Activated CD8-positive, alpha-beta T cell treated with anti-CD3 and anti-CD28 coated beads for 36 hours (primary cell): ENCODE measurements around the gene GALNT1. TPM values are rescaled to one million over a fixed set of nuclear protein-coding genes. Genes with fewer than 3 reads are reported as not detected.

Experiments
- ATAC-seq: fragments of 200-7000 bp; cut with Tn5 transposase; one replicate; pipeline ENCODE4 v1.10.0; 2021; ENCODE audit warnings: mild to moderate bottlenecking, moderate library complexity
- CTCF ChIA-PET: fragments of 350-600 bp; sonication (Branson Sonifier 250); formaldehyde crosslinking; loops from one replicate; lab custom pipeline; 2021; ENCODE audit warnings: antibody characterized with exemption; lab: Charles Lee
- POLR2A ChIA-PET: fragments of 350-600 bp; sonication (Branson Sonifier 250); formaldehyde crosslinking; loops from one replicate; lab custom pipeline; 2021; ENCODE audit warnings: antibody characterized with exemption; lab: Charles Lee
- DNase-seq: peaks from one replicate; pipeline ENCODE4 v3.0.0-alpha.2; 2020
- H3K27ac Mint-ChIP-seq: one replicate; pipeline ENCODE4 v1.8.0; 2021; ENCODE audit warnings: mild to moderate bottlenecking, mixed read lengths
- H3K27me3 Mint-ChIP-seq: one replicate; pipeline ENCODE4 v1.8.0; 2021; ENCODE audit warnings: mixed read lengths
- H3K36me3 Mint-ChIP-seq: one replicate; pipeline ENCODE4 v1.8.0; 2021; ENCODE audit warnings: low read depth, mixed read lengths
- H3K4me1 Mint-ChIP-seq: one replicate; pipeline ENCODE4 v1.8.0; 2021; ENCODE audit warnings: low read depth, mixed read lengths
- H3K4me3 Mint-ChIP-seq: one replicate; pipeline ENCODE4 v1.8.0; 2021; ENCODE audit warnings: mild to moderate bottlenecking, moderate library complexity, mixed read lengths
- H3K9me3 Mint-ChIP-seq: one replicate; pipeline ENCODE4 v1.8.0; 2021; ENCODE audit warnings: mixed read lengths
- CTCF ChIP-seq: fragments of 200-600 bp; IDR thresholded peaks from one replicate; pipeline ENCODE4 v1.8.0; 2022; ENCODE audit warnings: antibody characterized with exemption, mild to moderate bottlenecking
- intact Hi-C: fragments of 100-400 bp; cut with micrococcal nuclease; formaldehyde crosslinking; loops from one replicate; pipeline ENCODE4 v1.10.0; 2022
- total RNA-seq, 2 experiments: library from RNA; stranded (reverse); gene quantifications; one replicate each; pipeline ENCODE4 v1.2.3, GENCODE V29; 2021

Gene GALNT1
- total RNA-seq, 2 experiments from 2014 or later, result 38.2 to 38.8 TPM

DNA sequence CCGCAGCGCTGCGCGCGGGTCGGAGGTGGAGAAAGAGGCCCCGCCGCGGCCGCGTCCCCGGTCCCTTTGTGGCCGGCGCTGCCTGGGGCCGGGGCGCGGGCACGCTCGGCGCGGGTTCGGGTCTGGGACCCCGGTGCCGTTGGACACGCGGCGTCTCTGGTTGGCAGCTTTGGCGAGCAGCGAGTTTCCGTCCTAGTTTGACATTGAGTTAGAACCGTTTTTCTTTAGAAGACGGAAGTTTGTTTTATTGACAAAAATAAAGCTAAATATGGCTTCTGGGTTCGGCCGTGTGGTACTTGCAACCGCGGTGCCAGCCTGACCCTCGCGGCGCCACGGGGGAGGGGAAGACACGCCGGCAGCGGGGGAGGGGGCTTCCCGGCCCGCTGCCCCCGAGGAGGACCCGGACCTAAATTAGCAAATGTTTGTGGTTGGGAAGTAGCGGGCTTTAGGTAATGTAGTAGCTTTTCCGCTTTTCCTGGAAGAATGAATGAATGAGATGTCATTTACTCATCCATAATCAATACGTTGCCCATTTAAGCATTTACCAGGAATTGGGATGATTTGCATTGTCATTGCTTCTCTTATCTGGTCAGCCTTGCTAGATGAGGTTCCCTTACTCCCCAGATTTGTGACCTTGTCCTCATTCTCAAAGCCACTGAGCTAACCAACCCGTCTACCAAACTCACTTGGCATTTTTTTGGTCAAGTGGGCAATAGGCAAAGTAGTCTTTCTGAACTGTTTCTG is 530 bp downstream of the GALNT1 start:
- Mint-ChIP-seq H3K4me1 (peaks cover 38% of the 10 kb centered on the region), H3K27ac (peak overlapping the region; percentile 80), H3K36me3 (peaks cover 14% of the 10 kb centered on the region), H3K4me3 (peak overlapping the region; percentile 74), H3K27me3 (peaks cover 19% of the 10 kb centered on the region), H3K9me3 (peaks cover 8% of the 10 kb centered on the region)
- POLR2A ChIA-PET, result interaction anchor here (0.9 to 1.4 kb wide), 3 partner anchors 27 to 390 kb away, joined by 3 to 9 read pairs (median 4); partner anchors contain the start of gene RMP24
- no peak for TF ChIP-seq CTCF
- CTCF ChIA-PET, result interaction anchor here (0.6 to 1.0 kb wide), 3 partner anchors 9 to 1229 kb away, joined by 3 read pairs; no protein-coding TSS in a partner anchor
- DNase-seq, result peak; percentile 37
- no peak for ATAC-seq
- intact Hi-C loops, result no loop called here

DNA sequence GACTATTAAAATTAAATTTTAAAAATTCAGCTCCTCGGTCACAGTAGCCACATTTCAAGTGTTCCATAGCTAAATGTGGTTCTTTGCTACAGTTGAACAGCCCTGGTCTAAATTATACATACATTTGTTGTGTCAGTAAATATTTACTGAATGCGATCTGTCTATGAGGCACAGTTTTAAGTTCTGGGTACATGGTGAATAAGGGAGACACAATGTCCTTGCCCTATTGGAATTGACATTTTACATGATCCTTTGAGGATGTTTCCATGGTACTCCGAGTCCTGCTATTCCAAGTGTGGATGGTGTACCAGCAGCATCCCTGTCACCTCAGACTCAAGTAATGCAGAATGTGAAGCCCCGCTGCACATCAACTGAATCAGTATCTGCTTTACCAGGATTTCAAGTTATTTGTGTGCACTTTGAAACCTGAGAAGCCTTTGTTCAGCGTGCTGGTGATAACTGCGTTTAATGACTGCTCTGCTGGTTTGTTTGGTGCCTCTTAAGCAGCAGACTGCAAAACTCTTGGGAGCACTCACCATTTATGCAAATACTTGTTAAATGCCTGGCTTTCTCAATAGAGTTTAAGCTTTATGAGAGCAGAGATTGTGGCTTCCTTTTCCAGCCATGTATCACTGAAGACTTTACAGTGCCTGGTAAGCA is 1.5 kb downstream of the GALNT1 start:
- CTCF ChIA-PET, result interaction anchor here (0.7 to 1.3 kb wide), 3 partner anchors 8 to 367 kb away, joined by 3 to 6 read pairs (median 3); no protein-coding TSS in a partner anchor
- no peak for TF ChIP-seq CTCF
- ATAC-seq (no peak), DNase-seq (no peak)
- peaks cover 36% of the 10 kb centered on the region for H3K4me1 Mint-ChIP-seq
- H3K9me3 Mint-ChIP-seq, result peaks cover 11% of the 10 kb centered on the region
- no peak overlapping the region for H3K27ac Mint-ChIP-seq
- peaks cover 18% of the 10 kb centered on the region for H3K27me3 Mint-ChIP-seq
- H3K36me3 Mint-ChIP-seq, result peaks cover 21% of the 10 kb centered on the region
- peak overlapping the region; percentile 26 for H3K4me3 Mint-ChIP-seq
- intact Hi-C loops, result no loop called here
- POLR2A ChIA-PET, result interaction anchor here (1.4 kb wide), 1 partner anchor 389 kb away, joined by 3 read pairs; the partner anchor contains the start of gene RMP24

DNA sequence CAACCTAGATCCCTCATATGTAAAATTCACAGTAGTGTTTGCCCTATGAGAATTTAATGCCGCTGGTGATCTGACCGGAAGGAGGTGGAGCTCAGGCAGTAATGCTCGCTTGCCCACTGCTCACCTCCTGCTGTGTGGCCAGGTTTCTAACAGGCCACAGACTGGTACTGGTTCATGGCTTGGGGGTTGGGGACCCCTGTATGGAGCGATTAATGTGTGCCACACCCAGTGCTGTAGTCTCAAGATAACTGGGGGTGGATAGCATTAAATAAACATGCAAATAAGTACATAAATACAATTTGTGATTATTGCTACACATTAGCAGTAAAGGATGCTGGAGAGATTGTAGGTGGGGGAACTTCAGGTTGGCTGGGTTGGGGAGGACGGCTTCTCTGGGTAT is 3.2 kb downstream of the GALNT1 start:
- peaks cover 3% of the 10 kb centered on the region for H3K27me3 Mint-ChIP-seq
- CTCF ChIA-PET, result no interaction called here
- TF ChIP-seq CTCF, result no peak
- intact Hi-C loops, result no loop called here
- no peak overlapping the region for H3K4me3 Mint-ChIP-seq
- peaks cover 27% of the 10 kb centered on the region for H3K36me3 Mint-ChIP-seq
- no peak overlapping the region for H3K27ac Mint-ChIP-seq
- H3K4me1 Mint-ChIP-seq, result peaks cover 51% of the 10 kb centered on the region
- DNase-seq, result no peak
- peaks cover 15% of the 10 kb centered on the region for H3K9me3 Mint-ChIP-seq
- no peak for ATAC-seq
- POLR2A ChIA-PET, result no interaction called here

DNA sequence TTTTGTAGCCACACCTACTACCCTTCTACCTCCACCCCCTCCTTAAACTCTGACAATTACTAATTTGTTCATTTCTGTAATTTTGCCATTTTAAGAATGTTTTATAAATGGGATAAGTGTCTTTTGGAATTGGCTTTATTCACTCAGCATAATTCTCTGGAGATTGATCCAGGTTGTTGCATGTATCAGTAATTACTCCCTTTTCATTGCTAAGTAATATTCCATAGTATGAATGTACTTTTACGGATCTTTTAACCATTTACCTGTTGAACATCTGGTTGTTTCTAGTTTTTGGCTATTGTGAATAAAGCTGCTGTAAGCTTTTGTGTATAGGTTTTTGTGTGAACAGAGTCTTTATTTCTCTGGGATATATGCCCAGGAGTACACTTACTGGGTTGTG is 4.1 kb downstream of the GALNT1 start:
- Mint-ChIP-seq H3K4me3 (no peak overlapping the region), H3K27ac (no peak overlapping the region)
- CTCF ChIA-PET, result interaction anchor here (0.7 to 1.3 kb wide), 2 partner anchors 13 to 199 kb away, joined by 4 read pairs; no protein-coding TSS in a partner anchor

More for the DNA sequence above, 4.1 kb downstream of the GALNT1 start:
- H3K27me3 Mint-ChIP-seq, result no peaks in the 10 kb centered on the region
- POLR2A ChIA-PET, result interaction anchor here (0.7 to 1.1 kb wide), 2 partner anchors 20 to 296 kb away, joined by 4 read pairs; partner anchors contain the start of gene ZSCAN30
- peaks cover 15% of the 10 kb centered on the region for H3K9me3 Mint-ChIP-seq
- ATAC-seq (no peak), DNase-seq (no peak)
- no peak for TF ChIP-seq CTCF
- intact Hi-C loops, result no loop called here
- peaks cover 49% of the 10 kb centered on the region for H3K4me1 Mint-ChIP-seq
- peaks cover 27% of the 10 kb centered on the region for H3K36me3 Mint-ChIP-seq
